Activated CD8-positive, alpha-beta T cell treated with anti-CD3 and anti-CD28 coated beads for 36 hours (primary cell): ENCODE results near the gene ELOVL4. TPM values are rescaled to one million over a fixed set of nuclear protein-coding genes. Genes with fewer than 3 reads are reported as not detected.

Source experiments
- ATAC-seq: fragments of 200-7000 bp; cut with Tn5 transposase; one replicate; pipeline ENCODE4 v1.10.0; 2021; ENCODE audit warnings: mild to moderate bottlenecking, moderate library complexity
- CTCF ChIA-PET: fragments of 350-600 bp; sonication (Branson Sonifier 250); formaldehyde crosslinking; loops from one replicate; lab custom pipeline; 2021; ENCODE audit warnings: antibody characterized with exemption; lab: Charles Lee
- POLR2A ChIA-PET: fragments of 350-600 bp; sonication (Branson Sonifier 250); formaldehyde crosslinking; loops from one replicate; lab custom pipeline; 2021; ENCODE audit warnings: antibody characterized with exemption; lab: Charles Lee
- DNase-seq: peaks from one replicate; pipeline ENCODE4 v3.0.0-alpha.2; 2020
- H3K27ac Mint-ChIP-seq: one replicate; pipeline ENCODE4 v1.8.0; 2021; ENCODE audit warnings: mild to moderate bottlenecking, mixed read lengths
- H3K27me3 Mint-ChIP-seq: one replicate; pipeline ENCODE4 v1.8.0; 2021; ENCODE audit warnings: mixed read lengths
- H3K36me3 Mint-ChIP-seq: one replicate; pipeline ENCODE4 v1.8.0; 2021; ENCODE audit warnings: low read depth, mixed read lengths
- H3K4me1 Mint-ChIP-seq: one replicate; pipeline ENCODE4 v1.8.0; 2021; ENCODE audit warnings: low read depth, mixed read lengths
- H3K4me3 Mint-ChIP-seq: one replicate; pipeline ENCODE4 v1.8.0; 2021; ENCODE audit warnings: mild to moderate bottlenecking, moderate library complexity, mixed read lengths
- H3K9me3 Mint-ChIP-seq: one replicate; pipeline ENCODE4 v1.8.0; 2021; ENCODE audit warnings: mixed read lengths
- intact Hi-C: fragments of 100-400 bp; cut with micrococcal nuclease; formaldehyde crosslinking; loops from one replicate; pipeline ENCODE4 v1.10.0; 2022
- total RNA-seq, 2 experiments: library from RNA; stranded (reverse); gene quantifications; one replicate each; pipeline ENCODE4 v1.2.3, GENCODE V29; 2021
- TF ChIP-seq, protein P1 (sequence below): fragments of 200-600 bp; IDR thresholded peaks from one replicate; pipeline ENCODE4 v1.8.0; 2022; ENCODE audit warnings: antibody characterized with exemption, mild to moderate bottlenecking

The ELOVL4 gene
- total RNA-seq, 2 experiments from 2014 or later = 1.4 to 1.7 TPM

- Mint-ChIP-seq H3K4me1 (no peaks in the 10 kb centered on the region), H3K9me3 (peaks cover 7% of the 10 kb centered on the region), H3K4me3 (no peak overlapping the region), H3K27ac (no peak overlapping the region), H3K27me3 (peaks cover 2% of the 10 kb centered on the region), H3K36me3 (no peaks in the 10 kb centered on the region)
- intact Hi-C loops = no loop called here
- ChIA-PET CTCF (no interaction called here), POLR2A (no interaction called here)
- ATAC-seq (no peak), DNase-seq (no peak)
- TF ChIP-seq, protein P1, sequence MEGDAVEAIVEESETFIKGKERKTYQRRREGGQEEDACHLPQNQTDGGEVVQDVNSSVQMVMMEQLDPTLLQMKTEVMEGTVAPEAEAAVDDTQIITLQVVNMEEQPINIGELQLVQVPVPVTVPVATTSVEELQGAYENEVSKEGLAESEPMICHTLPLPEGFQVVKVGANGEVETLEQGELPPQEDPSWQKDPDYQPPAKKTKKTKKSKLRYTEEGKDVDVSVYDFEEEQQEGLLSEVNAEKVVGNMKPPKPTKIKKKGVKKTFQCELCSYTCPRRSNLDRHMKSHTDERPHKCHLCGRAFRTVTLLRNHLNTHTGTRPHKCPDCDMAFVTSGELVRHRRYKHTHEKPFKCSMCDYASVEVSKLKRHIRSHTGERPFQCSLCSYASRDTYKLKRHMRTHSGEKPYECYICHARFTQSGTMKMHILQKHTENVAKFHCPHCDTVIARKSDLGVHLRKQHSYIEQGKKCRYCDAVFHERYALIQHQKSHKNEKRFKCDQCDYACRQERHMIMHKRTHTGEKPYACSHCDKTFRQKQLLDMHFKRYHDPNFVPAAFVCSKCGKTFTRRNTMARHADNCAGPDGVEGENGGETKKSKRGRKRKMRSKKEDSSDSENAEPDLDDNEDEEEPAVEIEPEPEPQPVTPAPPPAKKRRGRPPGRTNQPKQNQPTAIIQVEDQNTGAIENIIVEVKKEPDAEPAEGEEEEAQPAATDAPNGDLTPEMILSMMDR = no peak
These were observed 52.4 kb downstream of the ELOVL4 start for GRCh38 chr6:79894939-79895338.

DNA sequence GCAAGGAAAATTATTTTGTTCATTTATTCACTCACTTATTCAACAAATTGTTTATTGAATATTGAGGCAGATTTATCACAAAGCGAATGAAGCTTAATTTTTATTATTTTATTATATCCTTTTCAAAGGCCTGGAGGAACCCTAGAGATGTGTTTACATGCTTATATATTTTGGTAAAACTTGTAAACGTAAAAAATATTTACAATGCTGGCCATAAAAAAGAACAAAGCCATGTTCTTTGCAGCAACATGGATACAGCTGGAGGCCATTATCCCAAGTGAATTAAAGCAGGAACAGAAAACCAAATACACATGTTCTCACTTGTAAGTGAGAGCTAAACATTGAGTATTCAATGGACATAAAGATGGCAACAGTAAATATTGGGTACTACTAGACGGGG is 58.8 kb downstream of the ELOVL4 start:
- TF ChIP-seq, protein P1 = no peak
- CTCF ChIA-PET = interaction anchor here (2.6 kb wide), 1 partner anchor 19 kb away, joined by 6 read pairs; no protein-coding TSS in a partner anchor
- ATAC-seq = no peak
- Mint-ChIP-seq H3K27me3 (peaks cover 12% of the 10 kb centered on the region), H3K4me1 (no peaks in the 10 kb centered on the region), H3K9me3 (peaks cover 7% of the 10 kb centered on the region), H3K27ac (no peak overlapping the region), H3K4me3 (no peak overlapping the region), H3K36me3 (no peaks in the 10 kb centered on the region)
- no peak for DNase-seq
- intact Hi-C loops = no loop called here
- POLR2A ChIA-PET = no interaction called here

DNA sequence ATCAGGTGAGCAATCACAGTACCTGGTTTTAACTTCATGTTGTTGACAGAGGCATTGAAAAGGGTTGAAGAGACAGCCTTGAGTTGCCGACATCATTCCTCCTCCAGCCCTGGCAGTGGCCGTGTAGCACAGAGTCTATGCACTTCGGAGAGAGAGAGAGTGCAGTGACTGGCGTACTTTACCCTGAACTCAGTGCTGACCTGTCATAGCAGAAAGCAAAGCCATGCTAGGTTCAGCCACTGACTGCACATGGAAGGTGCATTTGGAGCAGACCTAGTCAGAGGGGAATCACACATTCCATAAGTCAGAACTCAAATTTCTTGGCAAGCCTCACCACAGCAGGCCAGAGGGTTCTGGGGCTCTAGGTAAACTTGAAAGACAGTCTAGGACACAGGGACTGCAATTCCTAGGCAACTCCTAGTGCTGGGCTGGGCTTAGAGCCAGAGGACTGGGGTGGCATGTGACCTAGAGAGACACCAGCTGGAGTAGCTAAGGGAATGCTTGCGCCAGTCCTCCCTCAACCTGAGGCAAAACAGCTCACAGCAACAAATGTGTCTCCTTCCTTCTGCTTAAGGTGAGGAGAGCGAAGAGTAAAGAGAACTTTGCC is 69.1 kb downstream of the ELOVL4 start:
- TF ChIP-seq, protein P1 = no peak
- Mint-ChIP-seq H3K36me3 (no peaks in the 10 kb centered on the region), H3K4me3 (no peak overlapping the region), H3K9me3 (peaks cover 2% of the 10 kb centered on the region), H3K4me1 (no peaks in the 10 kb centered on the region), H3K27me3 (peaks cover 28% of the 10 kb centered on the region), H3K27ac (no peak overlapping the region)
- DNase-seq (no peak), ATAC-seq (no peak)
- intact Hi-C loops = no loop called here
- ChIA-PET CTCF (interaction anchor here (2.4 to 3.3 kb wide), 2 partner anchors 8 to 10 kb away, joined by 6 to 11 read pairs; no protein-coding TSS in a partner anchor), POLR2A (no interaction called here)

- CTCF ChIA-PET = interaction anchor here (1.3 to 1.4 kb wide), 2 partner anchors 66 to 96 kb away, joined by 3 to 5 read pairs; no protein-coding TSS in a partner anchor
- peaks cover 7% of the 10 kb centered on the region for H3K4me1 Mint-ChIP-seq
- H3K9me3 Mint-ChIP-seq = peaks cover 2% of the 10 kb centered on the region
- intact Hi-C loops = no loop called here
- H3K27me3 Mint-ChIP-seq = peaks cover 15% of the 10 kb centered on the region
- POLR2A ChIA-PET = no interaction called here
- H3K4me3 Mint-ChIP-seq = no peak overlapping the region
- H3K36me3 Mint-ChIP-seq = no peaks in the 10 kb centered on the region
- DNase-seq (no peak), ATAC-seq (no peak)
- TF ChIP-seq, protein P1 = no peak
- no peak overlapping the region for H3K27ac Mint-ChIP-seq
These were observed 72.7 kb downstream of the ELOVL4 start for GRCh38 chr6:79874531-79875134.

DNA sequence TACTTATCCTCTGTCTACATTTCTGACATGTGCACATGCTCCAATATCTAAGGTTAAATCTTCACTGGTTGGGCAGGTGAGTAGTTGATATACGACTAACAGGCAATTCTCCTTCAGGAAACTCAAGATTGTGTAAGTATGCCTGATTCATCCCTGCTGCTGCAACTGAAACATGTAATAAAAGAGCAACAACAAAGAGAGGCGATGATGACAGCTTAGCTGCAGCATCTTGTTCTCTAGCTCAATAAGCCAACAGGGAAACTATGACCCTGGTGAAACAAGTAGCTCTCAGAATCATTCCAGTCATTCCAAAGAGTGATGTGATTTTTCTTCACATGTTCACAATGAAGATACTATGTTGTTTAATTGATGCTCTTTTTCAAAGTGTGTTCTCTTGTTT is 74.4 kb downstream of the ELOVL4 start:
- H3K27me3 Mint-ChIP-seq = peaks cover 10% of the 10 kb centered on the region
- TF ChIP-seq, protein P1 = no peak
- CTCF ChIA-PET = interaction anchor here (1.2 to 1.9 kb wide), 3 partner anchors 73 to 302 kb away, joined by 4 to 5 read pairs (median 5); no protein-coding TSS in a partner anchor
- DNase-seq (no peak), ATAC-seq (no peak)
- H3K27ac Mint-ChIP-seq = no peak overlapping the region
- no peak overlapping the region for H3K4me3 Mint-ChIP-seq
- POLR2A ChIA-PET = no interaction called here
- H3K4me1 Mint-ChIP-seq = peaks cover 9% of the 10 kb centered on the region
- no peaks in the 10 kb centered on the region for H3K36me3 Mint-ChIP-seq
- intact Hi-C loops = no loop called here
- no peaks in the 10 kb centered on the region for H3K9me3 Mint-ChIP-seq
